Stimulated activated CD4-positive, alpha-beta T cell treated with anti-CD3 and anti-CD28 coated beads, Interleukin-12 subunit alpha, Interleukin-12 subunit beta, amount 100 ng/mL, for 48 hours (primary cell): ENCODE data around the gene F5.
"Not testable (repeated sequence)": the region's sequence is repeated elsewhere in the genome, so short reads cannot be mapped to it uniquely, and the experiment has no call there.

Source experiments
- DNase-seq, 3 donors: peaks; one replicate each; pipeline ENCODE4 v3.0.0-alpha.2; 2020; ENCODE audit warnings: low read depth in 2 of 3, low spot score in 1 of 3

The F5 gene

GRCh38 chr1:169546087-169546995 is 39.9 kb downstream of the F5 start:
- peak in 2 of 3 donors; percentile 8 to 53 for DNase-seq

GRCh38 chr1:169545472-169545871 is 40.8 kb downstream of the F5 start:
- DNase-seq = no peak

- no peak for DNase-seq
These were observed 47.0 kb downstream of the F5 start for GRCh38 chr1:169538998-169539871.

- DNase-seq = no peak
These were observed 51.6 kb downstream of the F5 start for GRCh38 chr1:169534653-169535052.

GRCh38 chr1:169533528-169534190 is 52.6 kb downstream of the F5 start:
- not testable (repeated sequence) for DNase-seq

GRCh38 chr1:169530448-169530847 is 55.8 kb downstream of the F5 start:
- no peak for DNase-seq

GRCh38 chr1:169529068-169529642 is 57.1 kb downstream of the F5 start:
- no peak for DNase-seq

GRCh38 chr1:169528215-169529067 is 57.8 kb downstream of the F5 start:
- DNase-seq = no peak

- no peak for DNase-seq
These were observed 58.6 kb downstream of the F5 start for GRCh38 chr1:169527451-169528214.

- no peak for DNase-seq
These were observed 59.3 kb downstream of the F5 start for GRCh38 chr1:169527001-169527400.

GRCh38 chr1:169526120-169526832 is 60.0 kb downstream of the F5 start:
- no peak for DNase-seq

- DNase-seq = no peak
These were observed 60.9 kb downstream of the F5 start for GRCh38 chr1:169525391-169525790.

GRCh38 chr1:169523904-169524303 is 62.4 kb downstream of the F5 start:
- DNase-seq = no peak

- DNase-seq = no peak
These were observed 65.1 kb downstream of the F5 start for GRCh38 chr1:169521226-169521625.

- no peak for DNase-seq
These were observed 68.6 kb downstream of the F5 start for GRCh38 chr1:169517558-169518186.

GRCh38 chr1:169515641-169516040 is 70.6 kb downstream of the F5 start:
- DNase-seq = no peak

GRCh38 chr1:169514566-169515270 is 71.6 kb downstream of the F5 start:
- no peak for DNase-seq

GRCh38 chr1:169513208-169513607 is 73.1 kb downstream of the F5 start:
- no peak for DNase-seq
